A549 (cell line): ENCODE measurements around the gene MADD.

ENCODE experiments used
- CTCF ChIP-seq: fragments of >200 bp; sonication (Bioruptor Twin); formaldehyde crosslinking; IDR thresholded peaks from 3 replicates; pipeline ENCODE4 v1.5.1; 2016
- E2F6 ChIP-seq: IDR thresholded peaks from 2 replicates; pipeline ENCODE4 v1.6.1; 2012; ENCODE audit warnings: low read depth, borderline replicate concordance
- EP300 ChIP-seq, 2 experiments: fragments of >200 bp; sonication (Bioruptor Twin); formaldehyde crosslinking; IDR thresholded peaks; 2 replicates in 1 of 2; 3 replicates in 1 of 2; pipeline ENCODE4 v1.6.1; 2016 to 2017
- NR3C1 ChIP-seq: fragments of >200 bp; sonication (Bioruptor Twin); formaldehyde crosslinking; IDR thresholded peaks from 3 replicates; pipeline ENCODE4 v1.6.1; 2017
- POLR2A ChIP-seq: IDR thresholded peaks from 2 replicates; pipeline ENCODE4 v1.6.1; 2012; ENCODE audit warnings: mild to moderate bottlenecking, low read length
- RAD21 ChIP-seq, 2 experiments: fragments of >200 bp in 1 of 2; sonication (Bioruptor Twin) in 1 of 2; formaldehyde crosslinking in 1 of 2; IDR thresholded peaks in 1 of 2; conservative IDR thresholded peaks in 1 of 2; 2 replicates in 1 of 2; 3 replicates in 1 of 2; pipeline ENCODE4 v1.6.1; 2012 to 2018; ENCODE audit warnings: inconsistent platforms in 1 of 2
- RARB ChIP-seq: fragments of 250-450 bp; sonication (Bioruptor Pico); IDR thresholded peaks from 2 replicates; pipeline ENCODE4 v1.8.0; 2021; ENCODE audit warnings: mild to moderate bottlenecking, moderate library complexity

- no peak for TF ChIP-seq NR3C1
- no peak for TF ChIP-seq RAD21 (conservative IDR thresholded peaks at IDR 0.05 in 1 of 2, IDR thresholded peaks at IDR 0.05 in 1 of 2)
- no peak for TF ChIP-seq POLR2A
- no peak for TF ChIP-seq RARB (CRISPR knock-in tag)
- TF ChIP-seq CTCF, result no peak
- TF ChIP-seq EP300 (IDR thresholded peaks at IDR 0.05), result no peak
- no peak for TF ChIP-seq E2F6
These were observed 7.0 kb downstream of the MADD start for GRCh38 chr11:47276923-47277322.
